HG02678 (cell line): Measurements from ENCODE around the gene PPP2R5C.
"Not testable (repeated sequence)": the region's sequence is repeated elsewhere in the genome, so short reads cannot be mapped to it uniquely, and the experiment has no call there.

ENCODE experiments used
- ATAC-seq: cut with Tn5 transposase; IDR thresholded peaks from one replicate; pipeline ENCODE4 v1.9.1; 2021; ENCODE audit warnings: mild to moderate bottlenecking, moderate library complexity; ENCODE audit not compliant: unreplicated experiment

PPP2R5C gene

GRCh38 chr14:101761032-101761880, at the start of gene PPP2R5C:
PPP2R5C (plus strand) TSS chr14:101761709; CDS start chr14:101761894, 185 bp downstream.
- ATAC-seq, result peak; percentile 57

GRCh38 chr14:101711857-101712233, 49.7 kb upstream of the PPP2R5C start:
- ATAC-seq, result not testable (repeated sequence)

- ATAC-seq, result not testable (repeated sequence)
Observed at GRCh38 chr14:101712341-101712740, 49.2 kb upstream of the PPP2R5C start.

- not testable (repeated sequence) for ATAC-seq
Observed at GRCh38 chr14:101713091-101713490, 48.4 kb upstream of the PPP2R5C start.

GRCh38 chr14:101713621-101714349, 47.7 kb upstream of the PPP2R5C start:
- ATAC-seq, result no peak

- no peak for ATAC-seq
Observed at GRCh38 chr14:101714394-101714793, 47.1 kb upstream of the PPP2R5C start.

GRCh38 chr14:101715210-101716076, 46.1 kb upstream of the PPP2R5C start:
- ATAC-seq, result no peak

GRCh38 chr14:101716077-101716950, 45.2 kb upstream of the PPP2R5C start:
- no peak for ATAC-seq

GRCh38 chr14:101716956-101717662, 44.4 kb upstream of the PPP2R5C start:
- no peak for ATAC-seq

GRCh38 chr14:101717663-101718490, 43.6 kb upstream of the PPP2R5C start:
- ATAC-seq, result no peak

- ATAC-seq, result no peak
Observed at GRCh38 chr14:101719045-101719645, 42.4 kb upstream of the PPP2R5C start.

GRCh38 chr14:101719708-101720107, 41.8 kb upstream of the PPP2R5C start:
- ATAC-seq, result no peak

- ATAC-seq, result no peak
Observed at GRCh38 chr14:101721111-101721510, 40.4 kb upstream of the PPP2R5C start.

- ATAC-seq, result no peak
Observed at GRCh38 chr14:101721951-101722661, 39.4 kb upstream of the PPP2R5C start.

- ATAC-seq, result no peak
Observed at GRCh38 chr14:101723061-101723595, 38.4 kb upstream of the PPP2R5C start.

GRCh38 chr14:101725652-101726051, 35.9 kb upstream of the PPP2R5C start:
- not testable (repeated sequence) for ATAC-seq

- no peak for ATAC-seq
Observed at GRCh38 chr14:101726295-101726953, 35.1 kb upstream of the PPP2R5C start.
